Activated naive CD8-positive, alpha-beta T cell treated with anti-CD3 and anti-CD28 coated beads for 36 hours (primary cell): ENCODE data around the gene TBC1D1. TPM values are rescaled to one million over a fixed set of nuclear protein-coding genes. Genes with fewer than 3 reads are reported as not detected.

Experiments used
- DNase-seq: peaks from one replicate; pipeline ENCODE4 v3.0.0; 2021
- H3K27ac Mint-ChIP-seq: one replicate; pipeline ENCODE4 v1.8.0; 2022; ENCODE audit warnings: mild to moderate bottlenecking, moderate library complexity, mixed read lengths
- H3K27me3 Mint-ChIP-seq: one replicate; pipeline ENCODE4 v1.8.0; 2022; ENCODE audit warnings: mild to moderate bottlenecking, mixed read lengths
- H3K36me3 Mint-ChIP-seq: one replicate; pipeline ENCODE4 v1.8.0; 2021; ENCODE audit warnings: mild to moderate bottlenecking, mixed read lengths
- H3K4me1 Mint-ChIP-seq: one replicate; pipeline ENCODE4 v1.8.0; 2021; ENCODE audit warnings: mixed read lengths
- H3K4me3 Mint-ChIP-seq: one replicate; pipeline ENCODE4 v1.8.0; 2022; ENCODE audit warnings: mild to moderate bottlenecking, moderate library complexity, mixed read lengths
- H3K9me3 Mint-ChIP-seq: one replicate; pipeline ENCODE4 v1.8.0; 2022; ENCODE audit warnings: mixed read lengths
- total RNA-seq, 2 experiments: library from RNA; stranded (reverse); gene quantifications; one replicate each; pipeline ENCODE4 v1.2.3, GENCODE V29; 2021

TBC1D1 gene
- total RNA-seq, 2 experiments from 2014 or later, result 79.6 to 80.3 TPM

DNA sequence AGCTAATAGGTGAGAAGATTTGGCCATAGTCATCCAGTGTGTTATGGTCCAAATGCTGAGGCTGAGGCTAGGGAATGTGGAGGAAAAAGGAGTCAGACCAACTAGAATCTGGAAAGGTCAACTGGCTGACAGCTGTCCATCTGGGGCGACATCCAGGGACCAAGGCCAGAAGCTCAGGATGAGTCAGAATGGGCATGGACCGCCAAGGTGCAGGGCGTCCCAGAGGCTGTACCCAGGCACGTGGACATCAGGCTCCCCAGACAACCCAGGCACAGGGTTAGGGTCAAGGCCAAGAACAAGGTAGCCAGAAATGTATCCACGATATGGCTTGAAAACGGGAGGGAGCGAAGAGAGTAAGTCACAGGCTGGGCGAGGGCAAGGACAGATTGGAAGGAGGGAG lies 43.2 kb downstream of the TBC1D1 start:
- H3K4me1 Mint-ChIP-seq, result peaks cover 10% of the 10 kb centered on the region
- H3K9me3 Mint-ChIP-seq, result peaks cover 7% of the 10 kb centered on the region
- no peaks in the 10 kb centered on the region for H3K27me3 Mint-ChIP-seq
- H3K36me3 Mint-ChIP-seq, result peaks cover 23% of the 10 kb centered on the region
- H3K4me3 Mint-ChIP-seq, result no peak overlapping the region
- no peak for DNase-seq
- H3K27ac Mint-ChIP-seq, result no peak overlapping the region

- Mint-ChIP-seq H3K27me3 (no peaks in the 10 kb centered on the region), H3K36me3 (peaks cover 25% of the 10 kb centered on the region), H3K9me3 (peaks cover 10% of the 10 kb centered on the region), H3K4me3 (no peak overlapping the region), H3K4me1 (peaks cover 5% of the 10 kb centered on the region), H3K27ac (no peak overlapping the region)
- no peak for DNase-seq
Measured at GRCh38 chr4:37934609-37935008, 43.7 kb downstream of the TBC1D1 start.

DNA sequence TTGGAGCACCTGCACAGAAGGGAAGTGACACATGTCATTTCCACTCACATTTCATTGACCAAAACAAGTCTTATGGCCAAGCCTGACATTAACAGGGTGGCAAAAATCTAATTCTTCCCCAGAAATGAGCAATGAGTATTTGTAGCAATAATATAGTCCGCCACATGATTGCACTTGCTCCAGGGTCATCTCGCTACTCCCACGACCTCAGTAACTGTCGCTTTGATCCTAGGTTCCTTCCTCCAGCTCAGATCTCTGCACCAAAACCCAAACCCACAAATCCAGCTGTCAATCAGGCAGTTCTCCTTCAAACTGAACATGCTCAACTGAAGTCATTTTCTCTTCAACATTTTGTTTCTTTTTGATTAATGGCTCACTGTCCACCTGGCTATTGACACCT lies 44.1 kb downstream of the TBC1D1 start:
- peaks cover under 1% of the 10 kb centered on the region for H3K4me1 Mint-ChIP-seq
- H3K27me3 Mint-ChIP-seq, result no peaks in the 10 kb centered on the region
- peaks cover 22% of the 10 kb centered on the region for H3K36me3 Mint-ChIP-seq
- DNase-seq, result no peak
- H3K27ac Mint-ChIP-seq, result no peak overlapping the region
- H3K9me3 Mint-ChIP-seq, result peaks cover 10% of the 10 kb centered on the region
- H3K4me3 Mint-ChIP-seq, result no peak overlapping the region

DNA sequence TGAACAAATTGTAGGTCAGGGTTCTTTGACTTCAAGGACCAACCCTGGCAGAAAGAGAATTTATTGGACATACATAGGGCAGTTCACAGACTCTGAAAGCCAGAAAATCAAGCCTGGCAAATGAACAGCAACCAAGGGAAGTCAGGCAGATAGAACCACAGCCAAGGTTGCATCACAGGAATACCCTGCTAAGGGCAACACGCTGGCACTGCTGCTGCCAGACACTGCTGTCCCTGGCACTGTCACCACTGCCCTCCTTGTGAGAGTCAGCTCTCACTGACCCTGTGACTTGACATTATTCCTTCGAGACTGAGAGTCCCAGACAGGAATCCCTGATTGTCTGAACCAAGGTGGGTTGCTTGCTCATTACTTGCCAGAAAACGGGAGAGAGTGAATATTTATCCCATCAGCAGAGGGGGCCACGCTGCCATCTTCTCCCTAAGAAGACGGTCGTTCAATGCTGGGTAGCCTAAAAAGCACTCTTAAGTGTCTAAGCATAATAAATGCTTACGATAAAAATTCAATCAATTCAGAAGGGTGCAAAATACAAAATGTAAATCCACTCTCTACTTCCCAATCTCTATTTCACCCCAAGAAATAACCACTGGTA lies 46.1 kb downstream of the TBC1D1 start:
- H3K27me3 Mint-ChIP-seq, result no peaks in the 10 kb centered on the region
- no peak overlapping the region for H3K27ac Mint-ChIP-seq
- peaks cover 18% of the 10 kb centered on the region for H3K9me3 Mint-ChIP-seq
- DNase-seq, result no peak
- H3K4me3 Mint-ChIP-seq, result no peak overlapping the region
- peaks cover 27% of the 10 kb centered on the region for H3K36me3 Mint-ChIP-seq
- peaks cover 3% of the 10 kb centered on the region for H3K4me1 Mint-ChIP-seq

GRCh38 chr4:37938208-37938607 lies 47.3 kb downstream of the TBC1D1 start:
- no peak overlapping the region for H3K27ac Mint-ChIP-seq
- no peaks in the 10 kb centered on the region for H3K27me3 Mint-ChIP-seq
- no peak for DNase-seq
- H3K4me3 Mint-ChIP-seq, result no peak overlapping the region
- H3K9me3 Mint-ChIP-seq, result peaks cover 18% of the 10 kb centered on the region
- peaks cover 3% of the 10 kb centered on the region for H3K4me1 Mint-ChIP-seq
- H3K36me3 Mint-ChIP-seq, result peaks cover 27% of the 10 kb centered on the region

DNA sequence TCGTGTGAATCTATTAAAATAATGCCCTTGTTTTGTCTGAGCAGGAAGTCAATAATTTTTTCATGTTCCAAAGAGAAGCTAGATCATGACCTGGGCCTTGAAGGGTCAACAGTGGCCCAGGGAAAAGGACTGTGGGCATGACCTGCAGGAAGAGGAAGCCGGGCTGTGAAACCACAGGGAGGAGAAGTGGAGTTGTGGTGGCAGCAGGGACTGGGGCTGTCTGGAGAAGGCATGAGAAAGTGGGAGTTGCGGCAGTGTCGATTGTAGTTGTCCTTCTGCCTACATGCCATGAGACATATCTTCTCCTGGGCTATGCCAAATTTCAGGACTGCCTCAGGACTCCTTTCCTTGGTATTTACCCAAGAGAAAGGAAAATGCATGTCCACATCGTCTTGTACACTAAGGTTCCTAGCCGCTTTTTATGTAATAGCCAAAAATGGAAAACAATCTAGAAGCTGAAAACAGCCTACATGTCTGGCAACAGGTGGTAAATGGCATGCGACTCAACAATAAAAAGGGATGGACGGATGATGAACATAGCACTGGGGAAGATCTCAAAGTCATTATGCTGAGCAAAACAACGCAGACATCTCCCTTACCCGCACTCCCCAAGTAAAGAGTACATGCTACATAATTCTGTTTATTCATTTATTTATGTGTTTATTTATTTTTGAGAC lies 55.8 kb downstream of the TBC1D1 start:
- Mint-ChIP-seq H3K9me3 (peaks cover 5% of the 10 kb centered on the region), H3K27me3 (no peaks in the 10 kb centered on the region), H3K27ac (no peak overlapping the region), H3K4me3 (no peak overlapping the region), H3K4me1 (peaks cover 24% of the 10 kb centered on the region), H3K36me3 (peaks cover 25% of the 10 kb centered on the region)
- no peak for DNase-seq

DNA sequence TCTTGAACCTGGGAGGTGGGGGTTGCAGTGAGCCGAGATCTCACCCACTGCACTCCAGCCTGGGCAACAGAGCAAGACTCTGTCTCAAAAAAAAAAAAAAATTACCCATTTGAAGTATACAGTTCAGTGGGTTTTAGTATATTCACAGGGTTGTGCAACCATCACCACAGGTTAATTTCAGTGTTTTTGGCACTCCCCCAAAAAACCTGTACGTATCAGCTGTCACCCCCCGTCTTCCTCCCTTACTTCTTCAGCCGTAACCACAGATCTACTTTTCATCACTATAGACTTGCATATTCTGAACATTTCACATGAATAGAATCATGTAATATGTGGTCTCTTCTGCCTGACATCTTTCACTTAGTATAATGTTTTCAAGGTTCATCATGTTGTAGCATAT lies 57.7 kb downstream of the TBC1D1 start:
- DNase-seq, result no peak
- H3K9me3 Mint-ChIP-seq, result peaks cover 3% of the 10 kb centered on the region
- peaks cover 19% of the 10 kb centered on the region for H3K4me1 Mint-ChIP-seq
- peaks cover 35% of the 10 kb centered on the region for H3K36me3 Mint-ChIP-seq
- H3K27ac Mint-ChIP-seq, result no peak overlapping the region
- no peaks in the 10 kb centered on the region for H3K27me3 Mint-ChIP-seq
- H3K4me3 Mint-ChIP-seq, result no peak overlapping the region

GRCh38 chr4:37949636-37950426 lies 58.9 kb downstream of the TBC1D1 start:
- H3K36me3 Mint-ChIP-seq, result peaks cover 41% of the 10 kb centered on the region

DNA sequence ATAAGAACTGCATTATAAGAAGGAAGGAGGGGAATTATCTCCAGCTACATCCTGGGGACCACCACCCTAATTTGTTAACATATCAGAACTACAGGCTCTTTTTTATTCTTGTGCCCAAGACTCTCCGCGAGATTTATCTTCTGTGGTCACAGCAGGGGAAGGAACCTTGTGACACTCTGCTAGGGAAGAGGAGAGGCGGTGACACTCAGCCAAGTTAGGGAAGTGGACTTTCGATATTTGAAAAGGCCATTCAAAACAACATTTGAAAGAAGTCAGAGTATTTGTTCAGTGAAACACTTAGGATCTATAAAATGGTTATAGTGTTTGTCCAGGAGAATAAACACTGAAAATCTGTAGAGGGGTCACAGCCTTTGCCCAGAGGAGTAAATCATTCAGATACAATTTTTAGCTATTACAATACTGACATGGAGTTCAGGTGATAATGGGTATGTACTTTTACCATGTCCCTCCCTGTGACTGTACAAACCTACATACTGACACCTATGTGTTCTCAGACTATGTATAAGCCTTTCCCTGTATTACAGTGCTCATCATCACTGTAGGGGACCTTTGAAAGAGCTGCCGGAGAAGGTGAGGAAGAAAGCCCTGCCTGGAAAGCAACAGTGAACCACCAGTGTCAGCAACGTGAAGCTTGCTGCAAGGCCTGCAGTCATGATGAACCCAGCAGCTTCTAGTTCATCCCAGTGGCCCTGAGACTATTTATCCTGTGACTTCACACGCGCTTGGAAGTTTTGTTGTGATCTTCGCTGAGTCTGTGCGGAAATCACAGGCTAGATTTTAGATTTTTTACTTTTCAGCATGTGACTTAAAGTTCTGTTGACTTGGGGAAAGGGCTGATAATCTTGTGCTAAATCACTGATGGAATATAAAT lies 60.8 kb downstream of the TBC1D1 start:
- no peak overlapping the region for H3K4me3 Mint-ChIP-seq

More at GRCh38 chr4:37949636-37950426, 58.9 kb downstream of the TBC1D1 start:
- no peak overlapping the region for H3K4me3 Mint-ChIP-seq
- H3K27ac Mint-ChIP-seq, result no peak overlapping the region
- H3K9me3 Mint-ChIP-seq, result peaks cover 6% of the 10 kb centered on the region
- peaks cover 25% of the 10 kb centered on the region for H3K4me1 Mint-ChIP-seq
- H3K27me3 Mint-ChIP-seq, result no peaks in the 10 kb centered on the region
- DNase-seq, result no peak

DNA sequence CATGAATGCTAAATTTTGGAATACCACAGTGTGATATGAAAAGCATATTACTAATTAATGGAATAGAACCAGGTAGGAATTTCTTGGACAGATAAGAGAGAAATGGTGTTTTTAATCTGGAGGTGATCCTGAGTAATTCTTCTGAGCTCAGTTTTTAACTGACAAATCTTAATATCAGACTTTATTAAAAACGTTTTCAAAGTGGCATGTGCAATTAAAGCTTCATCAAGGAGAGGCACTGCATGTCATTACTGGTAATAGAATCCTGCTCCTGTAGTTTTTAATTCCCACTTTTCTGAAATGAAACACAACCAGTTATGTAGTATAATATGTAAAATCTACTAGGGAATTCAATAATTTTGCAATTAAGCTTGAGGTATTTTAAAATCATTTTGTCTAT lies 62.3 kb downstream of the TBC1D1 start:
- peaks cover 12% of the 10 kb centered on the region for H3K4me1 Mint-ChIP-seq
- H3K27ac Mint-ChIP-seq, result no peak overlapping the region
- H3K9me3 Mint-ChIP-seq, result peaks cover 5% of the 10 kb centered on the region
- no peaks in the 10 kb centered on the region for H3K27me3 Mint-ChIP-seq
- H3K36me3 Mint-ChIP-seq, result peaks cover 29% of the 10 kb centered on the region
- no peak overlapping the region for H3K4me3 Mint-ChIP-seq
- DNase-seq, result no peak

More for the DNA sequence above, 60.8 kb downstream of the TBC1D1 start:
- Mint-ChIP-seq H3K27ac (no peak overlapping the region), H3K4me1 (peaks cover 15% of the 10 kb centered on the region), H3K9me3 (peaks cover 6% of the 10 kb centered on the region), H3K36me3 (peaks cover 37% of the 10 kb centered on the region), H3K27me3 (no peaks in the 10 kb centered on the region)
- no peak for DNase-seq

- H3K36me3 Mint-ChIP-seq, result peaks cover 27% of the 10 kb centered on the region
- no peak overlapping the region for H3K4me3 Mint-ChIP-seq
- no peak overlapping the region for H3K27ac Mint-ChIP-seq
- H3K4me1 Mint-ChIP-seq, result peaks cover 9% of the 10 kb centered on the region
- H3K27me3 Mint-ChIP-seq, result no peaks in the 10 kb centered on the region
- DNase-seq, result no peak
- peaks cover 5% of the 10 kb centered on the region for H3K9me3 Mint-ChIP-seq
Measured at GRCh38 chr4:37953620-37954293, 62.9 kb downstream of the TBC1D1 start.

- H3K9me3 Mint-ChIP-seq, result peaks cover 3% of the 10 kb centered on the region
- H3K36me3 Mint-ChIP-seq, result peaks cover 15% of the 10 kb centered on the region
- no peak overlapping the region for H3K4me3 Mint-ChIP-seq
- H3K4me1 Mint-ChIP-seq, result peaks cover 7% of the 10 kb centered on the region
- H3K27me3 Mint-ChIP-seq, result no peaks in the 10 kb centered on the region
- no peak overlapping the region for H3K27ac Mint-ChIP-seq
- DNase-seq, result no peak
Measured at GRCh38 chr4:37956941-37957340, 66.1 kb downstream of the TBC1D1 start.

DNA sequence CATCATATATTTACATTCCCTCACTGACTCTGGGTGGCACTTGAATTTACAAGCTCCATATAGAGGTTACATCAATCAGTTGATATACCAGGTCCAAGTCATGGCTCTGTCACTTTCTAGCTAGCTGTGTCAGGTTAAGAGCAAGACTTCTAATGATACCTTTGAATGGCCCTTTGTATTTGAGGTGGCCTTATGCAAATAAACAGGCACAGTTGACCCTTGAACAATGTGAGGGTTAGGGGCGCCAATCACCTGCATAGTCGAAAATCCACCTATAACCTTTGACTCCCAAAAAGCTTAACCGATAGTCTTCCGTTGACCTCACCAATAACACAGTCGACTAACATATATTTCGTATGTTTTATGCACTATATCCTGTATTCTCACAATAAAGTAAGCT lies 68.0 kb downstream of the TBC1D1 start:
- no peak for DNase-seq
- H3K4me1 Mint-ChIP-seq, result peaks cover 7% of the 10 kb centered on the region
- H3K27me3 Mint-ChIP-seq, result no peaks in the 10 kb centered on the region
- H3K9me3 Mint-ChIP-seq, result peaks cover 3% of the 10 kb centered on the region
- H3K36me3 Mint-ChIP-seq, result peaks cover 8% of the 10 kb centered on the region
- H3K27ac Mint-ChIP-seq, result no peak overlapping the region
- H3K4me3 Mint-ChIP-seq, result no peak overlapping the region

GRCh38 chr4:37960098-37960497 lies 69.2 kb downstream of the TBC1D1 start, which contains the start of gene PTTG2:
Gene PTTG2, plus strand, starts transcription at chr4:37960398. Its CDS starts 37 bp downstream, at chr4:37960435.
- peaks cover 3% of the 10 kb centered on the region for H3K36me3 Mint-ChIP-seq
- no peaks in the 10 kb centered on the region for H3K9me3 Mint-ChIP-seq
- no peaks in the 10 kb centered on the region for H3K27me3 Mint-ChIP-seq
- H3K4me3 Mint-ChIP-seq, result no peak within 1 kb of the TSS
- no peak for DNase-seq
- peaks cover 5% of the 10 kb centered on the region for H3K4me1 Mint-ChIP-seq
- H3K27ac Mint-ChIP-seq, result peak within 1 kb of the TSS; percentile 34
